ENCODE data around the gene FAM118A. TPM values are rescaled to one million over a fixed set of nuclear protein-coding genes. Genes with fewer than 3 reads are reported as not detected.
"Not testable (repeated sequence)": the region's sequence is repeated elsewhere in the genome, so short reads cannot be mapped to it uniquely, and the experiment has no call there.

The FAM118A gene
- total RNA-seq, 1 donor from 2014 or later, result 18.3 TPM

DNA sequence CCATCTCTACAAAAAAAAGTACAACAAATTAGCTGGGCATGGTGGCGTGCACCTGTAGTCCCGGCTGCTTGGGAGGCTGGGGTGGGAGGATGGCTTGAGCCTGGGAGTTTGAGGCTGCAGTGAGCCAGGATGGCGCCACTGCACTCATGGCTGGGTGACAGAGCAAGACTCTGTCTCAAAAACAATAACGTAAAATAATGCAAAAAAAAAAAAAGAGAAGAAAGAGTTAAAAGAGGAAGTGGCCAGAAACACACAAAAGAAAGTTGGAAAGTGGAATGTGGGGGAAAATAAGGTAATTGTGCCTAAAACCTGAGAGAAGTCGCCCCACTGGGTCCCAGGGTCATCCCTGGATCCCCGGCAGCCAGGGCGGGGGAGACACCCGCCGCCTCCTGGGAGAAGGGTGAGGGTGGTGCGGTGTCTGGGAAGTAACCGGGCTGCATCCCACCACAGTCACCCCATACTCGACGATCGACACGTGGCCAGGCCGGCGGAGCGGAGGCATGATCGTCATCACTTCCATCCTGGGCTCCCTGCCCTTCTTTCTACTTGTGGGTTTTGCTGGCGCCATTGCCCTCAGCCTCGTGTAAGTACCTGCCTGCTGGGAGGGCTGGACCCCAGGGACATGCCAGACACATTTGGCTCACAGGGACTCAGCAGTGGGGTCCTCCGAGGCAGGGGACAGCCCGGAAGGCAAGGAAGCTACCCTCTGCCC lies 16.8 kb upstream of the FAM118A start:
- no peak for FAIRE-seq
- no peaks in the 10 kb centered on the region for H3K79me2 ChIP-seq (ENCODE audit: insufficient read depth, low read length)
- no peaks in the 10 kb centered on the region for H3K4me1 Mint-ChIP-seq (ENCODE audit: low read depth, unreplicated experiment)
- H2AFZ ChIP-seq (ENCODE audit: low read depth, low read length), result no peak overlapping the region
- H3K27me3 Mint-ChIP-seq (ENCODE audit: low read depth, unreplicated experiment), result peaks cover 31% of the 10 kb centered on the region
- H3K9ac ChIP-seq (ENCODE audit: low read length), result no peak overlapping the region
- TF ChIP-seq, protein P1, sequence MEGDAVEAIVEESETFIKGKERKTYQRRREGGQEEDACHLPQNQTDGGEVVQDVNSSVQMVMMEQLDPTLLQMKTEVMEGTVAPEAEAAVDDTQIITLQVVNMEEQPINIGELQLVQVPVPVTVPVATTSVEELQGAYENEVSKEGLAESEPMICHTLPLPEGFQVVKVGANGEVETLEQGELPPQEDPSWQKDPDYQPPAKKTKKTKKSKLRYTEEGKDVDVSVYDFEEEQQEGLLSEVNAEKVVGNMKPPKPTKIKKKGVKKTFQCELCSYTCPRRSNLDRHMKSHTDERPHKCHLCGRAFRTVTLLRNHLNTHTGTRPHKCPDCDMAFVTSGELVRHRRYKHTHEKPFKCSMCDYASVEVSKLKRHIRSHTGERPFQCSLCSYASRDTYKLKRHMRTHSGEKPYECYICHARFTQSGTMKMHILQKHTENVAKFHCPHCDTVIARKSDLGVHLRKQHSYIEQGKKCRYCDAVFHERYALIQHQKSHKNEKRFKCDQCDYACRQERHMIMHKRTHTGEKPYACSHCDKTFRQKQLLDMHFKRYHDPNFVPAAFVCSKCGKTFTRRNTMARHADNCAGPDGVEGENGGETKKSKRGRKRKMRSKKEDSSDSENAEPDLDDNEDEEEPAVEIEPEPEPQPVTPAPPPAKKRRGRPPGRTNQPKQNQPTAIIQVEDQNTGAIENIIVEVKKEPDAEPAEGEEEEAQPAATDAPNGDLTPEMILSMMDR (IDR thresholded peaks at IDR 0.05; ENCODE audit: insufficient read depth, low read depth, low read length), result no peak
- no peak for TF ChIP-seq EZH2 (IDR thresholded peaks at IDR 0.05; ENCODE audit: insufficient read depth, low read length)
- no peak overlapping the region for H3K4me3 Mint-ChIP-seq (ENCODE audit: unreplicated experiment)
- no peaks in the 10 kb centered on the region for H3K36me3 ChIP-seq (ENCODE audit: insufficient read depth, low read length)
- peaks cover 8% of the 10 kb centered on the region for H3K27me3 ChIP-seq (ENCODE audit: insufficient read depth, low read length)
- H3K4me3 ChIP-seq (ENCODE audit: insufficient read depth, low read depth, low read length), result no peak overlapping the region
- H3K4me1 ChIP-seq (ENCODE audit: insufficient read depth, low read length), result no peaks in the 10 kb centered on the region
- no peaks in the 10 kb centered on the region for H4K20me1 ChIP-seq (ENCODE audit: insufficient read depth, low read length)
- H3K9me3 Mint-ChIP-seq (ENCODE audit: unreplicated experiment), result peaks cover 2% of the 10 kb centered on the region
- H3K27ac Mint-ChIP-seq (ENCODE audit: unreplicated experiment), result no peak overlapping the region
- H3K4me2 ChIP-seq (ENCODE audit: low read length), result no peak overlapping the region
- H3K27ac ChIP-seq (ENCODE audit: low read depth, low read length), result no peak overlapping the region
- no peak for DNase-seq (ENCODE audit: low read depth)
- no peaks in the 10 kb centered on the region for H3K36me3 Mint-ChIP-seq (ENCODE audit: low read depth, unreplicated experiment)
- no peaks in the 10 kb centered on the region for H3K9me3 ChIP-seq (ENCODE audit: insufficient read depth, low read depth, low read length)

DNA sequence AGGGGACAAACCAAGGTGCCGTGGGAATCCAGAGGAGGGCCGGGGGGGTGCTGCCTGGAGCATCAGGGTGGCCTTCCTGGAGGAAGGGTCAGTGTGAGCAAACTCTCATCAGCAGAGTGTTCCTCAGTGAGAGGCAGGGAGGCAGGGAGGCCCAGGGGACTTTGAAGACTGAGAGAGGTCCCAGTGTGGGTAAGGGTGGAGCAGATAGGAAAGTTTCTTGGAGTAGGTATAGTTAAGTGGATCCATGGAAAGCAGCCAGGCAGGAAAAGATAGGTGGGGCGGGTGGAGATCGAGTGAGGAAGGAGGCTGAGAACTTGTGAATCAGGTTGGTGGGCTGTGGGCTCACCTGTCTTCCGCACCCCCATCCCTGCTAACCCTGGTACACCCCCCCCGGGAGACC lies 15.7 kb upstream of the FAM118A start:
- H3K4me3 Mint-ChIP-seq (ENCODE audit: unreplicated experiment), result no peak overlapping the region
- Histone ChIP-seq H3K36me3 (ENCODE audit: insufficient read depth, low read length) (no peaks in the 10 kb centered on the region), H3K9me3 (ENCODE audit: insufficient read depth, low read depth, low read length) (no peaks in the 10 kb centered on the region), H4K20me1 (ENCODE audit: insufficient read depth, low read length) (no peaks in the 10 kb centered on the region), H3K4me1 (ENCODE audit: insufficient read depth, low read length) (no peaks in the 10 kb centered on the region), H3K27me3 (ENCODE audit: insufficient read depth, low read length) (peaks cover 8% of the 10 kb centered on the region), H3K79me2 (ENCODE audit: insufficient read depth, low read length) (no peaks in the 10 kb centered on the region), H3K4me3 (ENCODE audit: insufficient read depth, low read depth, low read length) (no peak overlapping the region), H3K4me2 (ENCODE audit: low read length) (no peak overlapping the region), H2AFZ (ENCODE audit: low read depth, low read length) (no peak overlapping the region), H3K9ac (ENCODE audit: low read length) (no peak overlapping the region), H3K27ac (ENCODE audit: low read depth, low read length) (no peak overlapping the region)
- FAIRE-seq (no peak), DNase-seq (ENCODE audit: low read depth) (no peak)
- H3K36me3 Mint-ChIP-seq (ENCODE audit: low read depth, unreplicated experiment), result no peaks in the 10 kb centered on the region
- no peak for TF ChIP-seq EZH2 (IDR thresholded peaks at IDR 0.05; ENCODE audit: insufficient read depth, low read length)
- TF ChIP-seq, protein P1 (IDR thresholded peaks at IDR 0.05; ENCODE audit: insufficient read depth, low read depth, low read length), result no peak
- H3K9me3 Mint-ChIP-seq (ENCODE audit: unreplicated experiment), result peaks cover 2% of the 10 kb centered on the region
- H3K27ac Mint-ChIP-seq (ENCODE audit: unreplicated experiment), result no peak overlapping the region
- H3K27me3 Mint-ChIP-seq (ENCODE audit: low read depth, unreplicated experiment), result peaks cover 29% of the 10 kb centered on the region
- H3K4me1 Mint-ChIP-seq (ENCODE audit: low read depth, unreplicated experiment), result no peaks in the 10 kb centered on the region

DNA sequence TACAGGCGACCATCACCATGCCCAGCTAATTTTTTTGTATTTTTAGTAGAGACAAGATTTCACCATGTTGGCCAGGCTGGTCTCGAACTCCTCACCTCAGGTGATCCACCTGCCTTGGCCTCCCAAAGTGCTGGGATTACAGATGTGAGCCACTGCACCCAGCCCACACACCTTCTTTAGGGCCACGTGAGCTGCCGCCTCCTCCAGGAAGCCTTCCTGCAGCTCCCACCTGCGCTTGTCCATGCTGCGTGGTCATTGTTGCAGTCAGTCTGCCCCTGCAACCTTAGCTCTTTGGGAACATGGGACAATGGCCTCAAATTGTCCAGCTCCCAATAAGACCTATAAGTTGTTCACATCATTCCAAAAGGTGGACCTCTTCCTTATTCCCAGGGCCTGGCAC lies 14.7 kb upstream of the FAM118A start:
- not testable (repeated sequence) for DNase-seq (ENCODE audit: low read depth); H3K27me3 ChIP-seq (ENCODE audit: insufficient read depth, low read length); H3K36me3 ChIP-seq (ENCODE audit: insufficient read depth, low read length); H2AFZ ChIP-seq (ENCODE audit: low read depth, low read length); H3K27ac ChIP-seq (ENCODE audit: low read depth, low read length); H3K36me3 Mint-ChIP-seq (ENCODE audit: low read depth, unreplicated experiment); H3K4me3 Mint-ChIP-seq (ENCODE audit: unreplicated experiment); H3K27ac Mint-ChIP-seq (ENCODE audit: unreplicated experiment); H3K4me3 ChIP-seq (ENCODE audit: insufficient read depth, low read depth, low read length); H3K4me2 ChIP-seq (ENCODE audit: low read length); H4K20me1 ChIP-seq (ENCODE audit: insufficient read depth, low read length); H3K4me1 Mint-ChIP-seq (ENCODE audit: low read depth, unreplicated experiment); H3K79me2 ChIP-seq (ENCODE audit: insufficient read depth, low read length); H3K9ac ChIP-seq (ENCODE audit: low read length); H3K9me3 ChIP-seq (ENCODE audit: insufficient read depth, low read depth, low read length); FAIRE-seq; H3K4me1 ChIP-seq (ENCODE audit: insufficient read depth, low read length); H3K9me3 Mint-ChIP-seq (ENCODE audit: unreplicated experiment)
- peaks cover 27% of the 10 kb centered on the region for H3K27me3 Mint-ChIP-seq (ENCODE audit: low read depth, unreplicated experiment)

Measured in astrocyte (in vitro differentiated cells and primary cell).